ENCODE measurements around the gene RASGEF1B.

The RASGEF1B gene

DNA sequence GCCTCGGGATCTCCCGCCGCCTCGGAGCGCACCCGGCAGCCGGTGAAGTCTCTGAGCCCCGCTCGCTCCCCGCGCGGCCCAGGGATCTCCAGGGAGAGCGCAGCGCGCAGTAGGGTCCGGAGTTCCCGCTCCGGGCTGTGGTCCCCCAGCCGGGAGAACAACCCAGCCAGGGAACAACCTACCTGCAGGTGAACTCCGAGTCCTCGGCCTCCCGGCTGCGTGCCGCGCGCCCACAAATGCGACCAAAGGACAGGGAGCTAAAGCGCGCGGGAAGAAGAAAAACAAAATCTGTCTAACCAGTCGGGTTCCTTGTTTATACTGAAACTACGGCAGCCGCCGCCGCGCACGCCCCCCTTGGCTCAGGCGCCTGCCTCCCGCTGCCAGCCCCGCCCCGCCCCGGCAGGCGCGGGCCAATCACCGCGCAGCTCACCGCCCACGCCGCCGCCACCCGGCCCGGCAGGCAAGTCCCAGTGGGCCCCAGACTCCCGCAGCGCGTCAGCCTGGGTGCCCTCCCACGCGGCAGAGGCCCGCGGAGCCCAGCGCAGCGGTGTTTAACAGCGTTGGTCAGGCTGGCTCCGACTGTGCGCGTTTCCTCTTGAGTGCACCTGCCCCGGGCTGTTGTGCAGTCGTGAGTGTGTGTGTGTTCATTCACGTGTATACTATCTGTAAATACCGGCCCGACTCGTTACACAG lies at the start of gene RASGEF1B:
TSS of gene RASGEF1B (minus strand) at position 320 of the 693 bp plus-strand sequence. CDS start 12,399 bp downstream, outside the sequence.
- DNase-seq: peak; percentile 62

DNA sequence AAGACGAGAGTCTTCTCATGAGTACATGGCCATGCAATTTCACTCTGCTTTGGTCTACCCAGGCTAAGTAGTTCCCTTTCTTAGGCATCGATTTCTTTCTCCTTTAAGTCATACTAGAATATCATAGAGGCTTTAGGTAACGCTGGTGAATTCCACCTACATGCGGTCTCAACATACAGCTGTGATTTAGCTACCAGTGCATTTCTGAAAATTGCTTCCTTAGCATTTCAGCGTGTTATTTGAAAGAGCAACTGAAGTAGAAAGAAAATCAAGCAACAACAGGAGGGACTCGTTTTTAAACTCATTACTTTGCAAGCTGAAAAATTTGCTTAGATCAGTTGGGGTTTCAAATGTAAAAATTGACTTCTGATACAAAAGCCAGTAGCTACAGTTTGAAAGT lies 48.1 kb upstream of the RASGEF1B start:
- DNase-seq: no peak

GRCh38 chr4:81519427-81519773 lies 47.7 kb upstream of the RASGEF1B start:
- no peak for DNase-seq

- DNase-seq: no peak
Measured at GRCh38 chr4:81518762-81519426, 47.2 kb upstream of the RASGEF1B start.

- no peak for DNase-seq
Measured at GRCh38 chr4:81516241-81516640, 44.5 kb upstream of the RASGEF1B start.

DNA sequence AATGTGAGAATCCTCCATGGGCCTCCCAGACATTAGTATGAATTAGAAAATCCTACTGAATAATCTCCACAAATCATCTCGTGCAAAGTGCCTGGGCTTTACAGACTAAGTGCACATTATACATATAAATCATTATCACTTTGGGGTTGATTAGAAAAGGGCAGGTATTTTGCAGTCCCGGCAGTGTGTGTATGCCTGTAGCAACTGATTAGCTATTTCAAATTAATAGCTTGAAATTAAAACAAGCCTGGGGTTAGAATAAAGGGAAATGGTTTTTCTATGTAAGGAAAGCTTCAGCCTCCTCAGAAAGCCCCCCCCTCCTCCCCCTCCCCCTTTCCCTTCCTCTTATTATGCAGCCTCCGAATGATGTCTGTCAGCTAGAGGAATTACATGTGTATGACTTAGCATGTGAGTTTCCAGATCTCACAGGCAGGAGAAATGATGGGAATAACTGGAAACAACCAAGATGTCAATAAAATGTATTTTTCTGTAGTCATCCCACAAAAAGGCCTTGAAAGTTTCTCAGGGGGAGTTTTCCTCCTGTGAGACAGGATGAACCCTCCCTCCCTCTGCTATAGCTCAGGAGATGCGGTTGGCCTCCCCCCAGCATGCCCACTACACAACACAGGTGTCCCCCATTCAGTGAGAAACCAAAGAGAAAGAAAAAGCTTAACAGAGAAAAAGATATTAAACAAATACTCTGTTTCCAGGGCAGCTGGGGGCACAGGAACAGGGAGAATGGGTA lies 41.2 kb upstream of the RASGEF1B start:
- DNase-seq: no peak

DNA sequence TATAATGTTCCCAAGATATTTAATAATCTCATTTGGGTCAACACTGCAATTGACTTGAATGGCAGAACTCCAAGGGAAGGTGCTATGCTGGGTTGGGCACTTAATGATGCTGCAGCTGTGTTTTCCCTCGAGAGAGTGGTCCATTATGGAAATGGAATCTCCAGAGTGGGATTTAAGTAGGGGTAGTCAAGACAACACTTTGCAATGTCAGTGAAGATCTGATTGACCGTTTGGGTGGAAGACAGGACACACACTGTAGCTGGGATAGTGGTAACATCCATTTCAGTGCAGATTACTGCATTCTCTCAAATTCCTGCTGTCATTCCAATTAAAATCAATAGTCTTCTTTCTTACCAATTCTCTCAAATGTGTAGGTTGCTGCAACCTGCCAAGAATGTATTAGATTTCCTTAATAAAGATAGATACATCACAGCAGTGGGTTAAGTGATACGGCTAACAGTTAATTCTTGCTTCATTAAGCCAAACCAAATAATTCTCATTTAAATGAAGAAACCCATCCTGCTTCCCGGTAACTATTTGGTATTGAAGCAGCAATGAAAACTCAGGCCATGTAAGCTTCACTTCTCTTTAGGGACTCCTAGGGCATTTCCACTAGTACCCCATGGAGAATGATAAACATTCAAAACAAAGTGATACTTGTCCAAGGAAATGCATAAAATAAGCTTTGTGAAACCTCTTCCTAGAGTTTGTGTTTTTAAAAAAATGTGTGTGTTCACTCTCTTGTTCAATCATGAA lies 40.5 kb upstream of the RASGEF1B start:
- no peak for DNase-seq

GRCh38 chr4:81510643-81511178 lies 39.0 kb upstream of the RASGEF1B start:
- DNase-seq: no peak

GRCh38 chr4:81509822-81510221 lies 38.1 kb upstream of the RASGEF1B start:
- no peak for DNase-seq

DNA sequence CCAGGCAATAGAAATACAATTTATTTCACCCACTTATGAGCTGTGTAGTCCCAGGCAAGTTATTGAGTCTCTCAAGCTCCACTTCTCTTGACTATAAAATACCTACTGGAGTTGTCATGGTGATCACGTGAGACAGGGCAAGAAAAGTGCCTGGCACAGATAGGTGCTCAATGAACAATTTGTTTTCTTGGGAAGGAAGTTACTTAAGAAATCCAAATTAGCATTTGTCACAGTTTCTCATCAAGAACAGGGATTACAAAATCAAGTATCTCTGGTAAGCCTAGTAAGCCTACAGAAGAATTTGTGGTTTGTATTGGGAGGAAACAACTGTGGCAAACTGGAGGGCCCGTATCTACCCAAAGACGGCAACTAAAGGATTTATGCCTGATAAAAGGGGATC lies 37.5 kb upstream of the RASGEF1B start:
- DNase-seq: no peak

- no peak for DNase-seq
Measured at GRCh38 chr4:81508411-81509185, 36.9 kb upstream of the RASGEF1B start.

DNA sequence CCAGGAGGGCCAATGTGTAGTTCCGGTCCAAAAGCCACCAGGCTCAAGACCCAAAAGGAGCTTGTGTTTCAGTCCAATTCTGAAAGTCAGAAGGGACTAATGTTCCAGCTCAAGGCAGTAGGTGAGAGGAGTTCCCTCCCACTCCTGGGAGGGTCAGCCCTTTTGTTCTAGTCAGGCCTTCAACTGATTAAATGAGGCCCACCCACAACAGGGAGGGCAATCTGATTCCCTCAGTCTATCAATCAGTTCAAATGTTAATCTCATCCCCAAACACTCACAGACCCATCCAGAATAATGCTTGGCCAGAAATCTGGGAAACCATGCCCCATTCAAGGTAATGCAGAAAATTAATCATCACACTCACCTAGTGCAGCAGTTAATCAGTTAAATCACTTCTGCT lies 35.8 kb upstream of the RASGEF1B start:
- DNase-seq: no peak

GRCh38 chr4:81506731-81507130 lies 35.0 kb upstream of the RASGEF1B start:
- DNase-seq: no peak

DNA sequence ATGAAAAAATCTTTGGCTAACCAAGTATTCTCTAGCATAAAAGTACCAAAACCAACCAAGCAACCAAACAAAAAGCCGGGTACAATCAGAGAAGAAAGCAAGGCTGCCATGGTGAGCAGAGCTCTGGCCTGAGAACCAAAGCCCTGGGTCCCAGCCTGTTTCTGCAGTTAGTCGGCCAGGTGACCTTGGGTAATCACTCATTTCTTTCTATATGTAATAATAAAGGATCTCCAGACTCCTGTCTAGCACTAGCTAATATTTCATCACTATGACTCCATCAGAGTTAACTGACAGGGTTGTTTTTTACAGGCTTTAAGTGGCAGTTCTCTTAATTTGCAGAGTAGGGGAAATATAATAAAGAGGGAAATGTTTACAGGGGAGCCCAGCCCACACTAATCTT lies 34.0 kb upstream of the RASGEF1B start:
- no peak for DNase-seq

DNA sequence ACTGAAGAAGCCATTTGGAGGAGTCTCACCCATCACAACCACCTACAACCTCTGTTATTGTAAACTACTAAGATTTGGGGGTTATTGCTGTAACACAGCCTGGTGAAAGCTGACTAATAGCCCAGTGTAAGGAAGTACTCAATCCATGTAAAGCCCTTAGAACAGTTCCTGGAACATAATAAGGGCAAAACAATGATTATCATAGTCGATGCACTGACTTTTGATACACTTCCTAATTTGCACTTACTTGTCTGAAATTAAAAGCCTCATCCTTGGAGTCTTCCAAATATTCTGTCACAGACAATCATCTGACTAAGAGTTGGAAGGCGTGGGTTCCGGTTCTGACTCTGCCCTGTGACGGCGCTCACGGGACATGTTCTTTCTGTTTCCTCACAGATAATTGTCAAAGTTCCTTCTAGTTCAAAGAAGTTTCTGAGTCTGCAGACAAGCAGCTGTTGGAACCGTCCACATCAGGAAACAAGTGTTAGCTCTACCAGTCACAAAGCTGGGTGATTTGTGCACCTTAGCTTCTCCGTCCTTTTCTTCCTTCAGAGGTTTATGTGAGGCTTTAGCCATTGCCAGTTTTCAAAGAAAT lies 33.4 kb upstream of the RASGEF1B start:
- no peak for DNase-seq

DNA sequence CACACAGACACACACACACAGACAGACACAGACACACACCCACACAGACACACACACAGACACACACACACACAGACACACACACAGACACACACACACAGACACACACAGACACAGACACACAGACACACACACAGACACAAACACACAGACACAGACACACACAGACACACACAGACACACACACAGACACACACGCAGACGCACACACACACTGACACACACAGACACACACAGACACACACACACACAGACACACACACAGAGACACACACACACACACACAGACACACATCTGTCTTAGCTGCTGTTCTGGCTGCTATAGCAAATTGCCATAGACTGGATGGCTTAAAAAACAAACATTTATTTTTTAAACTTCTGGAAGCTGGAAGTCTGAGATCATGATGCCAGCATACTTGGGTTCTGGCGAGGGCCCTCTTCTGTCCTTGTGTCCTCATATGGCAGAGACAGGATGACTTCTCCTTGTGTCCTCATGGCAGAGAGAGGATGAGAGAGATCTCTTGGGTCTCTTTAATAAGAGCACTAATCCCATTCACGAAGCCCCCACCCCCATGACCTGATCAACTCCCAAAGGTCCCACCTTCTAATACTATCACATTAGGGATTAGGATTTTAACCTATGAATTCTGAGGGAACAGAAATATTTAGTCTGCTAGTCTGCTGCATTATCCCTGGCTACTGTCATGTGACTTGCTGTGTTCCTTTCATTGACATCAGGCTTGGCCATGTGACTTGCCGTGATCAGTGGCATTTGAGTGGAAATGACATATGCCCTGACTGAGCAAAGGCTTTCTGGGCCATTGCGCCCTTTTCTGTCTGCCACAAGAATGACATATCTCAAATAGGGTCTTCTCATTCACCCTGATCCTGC lies 32.7 kb upstream of the RASGEF1B start:
- no peak for DNase-seq

DNA sequence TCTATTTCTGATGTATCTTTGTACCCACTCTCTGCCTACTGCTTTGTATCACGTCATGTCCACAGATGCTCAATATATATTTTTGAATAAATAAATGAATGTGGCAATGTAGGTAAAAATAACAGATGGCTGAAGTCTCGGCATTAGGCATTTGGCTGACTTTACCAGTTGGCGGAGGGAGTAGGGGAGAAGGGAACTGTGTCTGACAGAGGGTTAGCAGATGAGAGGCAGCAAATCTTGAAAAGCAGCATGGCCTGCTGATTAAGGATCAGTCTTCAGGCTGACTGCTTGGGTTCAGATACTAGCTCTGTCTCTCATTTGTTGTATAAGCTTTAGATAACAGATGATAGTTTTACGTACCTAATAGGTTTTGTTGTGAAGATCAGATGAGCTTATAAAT lies 31.9 kb upstream of the RASGEF1B start:
- DNase-seq: no peak

- no peak for DNase-seq
Measured at GRCh38 chr4:81502564-81502963, 30.9 kb upstream of the RASGEF1B start.

DNA sequence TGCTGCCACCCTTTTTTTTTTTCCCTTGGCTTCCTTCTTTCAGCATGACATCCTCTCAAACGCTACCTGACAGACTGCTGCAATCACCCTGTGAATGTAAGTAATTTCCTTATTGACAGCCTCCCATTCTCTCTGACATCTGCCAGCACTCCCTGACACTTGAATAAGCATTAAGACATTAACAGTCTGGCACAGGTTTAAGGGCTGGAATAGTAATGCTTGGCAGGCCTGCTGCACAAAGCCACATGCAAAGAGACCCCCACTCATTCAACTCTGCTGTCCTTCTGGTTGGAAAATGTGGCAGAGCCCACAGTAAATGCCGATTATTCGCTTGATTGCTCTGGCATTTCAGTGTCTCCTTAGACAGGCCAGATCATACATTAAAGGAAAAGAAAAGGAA lies 28.1 kb upstream of the RASGEF1B start:
- no peak for DNase-seq

GRCh38 chr4:81498551-81499099 lies 26.9 kb upstream of the RASGEF1B start:
- DNase-seq: no peak
